Thymus (tissue), 11 donors: ENCODE data around the gene PARD6B. TPM values are rescaled to one million over a fixed set of nuclear protein-coding genes. Genes with fewer than 3 reads are reported as not detected.
"Not testable (repeated sequence)": the region's sequence is repeated elsewhere in the genome, so short reads cannot be mapped to it uniquely, and the experiment has no call there.

ENCODE experiments used
- DNase-seq, 9 donors: peaks; one replicate each; pipeline ENCODE4 v3.0.0-alpha.2; 2013; ENCODE audit warnings: low spot score in 9 of 9, low read depth in 6 of 9, missing footprints in 1 of 9
- H3K27ac ChIP-seq, 2 donors: one replicate each; pipeline ENCODE4 v1.5.1; 2013; ENCODE audit warnings: control low read depth in 1 of 2, low read depth in 1 of 2, low read length in 1 of 2, mild to moderate bottlenecking in 1 of 2, moderate library complexity in 1 of 2
- H3K27me3 ChIP-seq, 2 donors: one replicate each; pipeline ENCODE4 v1.5.1; 2013; ENCODE audit warnings: low read length in 1 of 2; ENCODE audit not compliant: control insufficient read depth in 2 of 2, insufficient read depth in 1 of 2
- H3K36me3 ChIP-seq, 2 donors: one replicate each; pipeline ENCODE4 v1.5.1; 2013; ENCODE audit warnings: low read length in 1 of 2, mild to moderate bottlenecking in 1 of 2, moderate library complexity in 1 of 2; ENCODE audit not compliant: control insufficient read depth in 2 of 2, insufficient read depth in 2 of 2
- H3K4me1 ChIP-seq, 2 donors: one replicate each; pipeline ENCODE4 v1.5.1; 2013; ENCODE audit warnings: low read length in 2 of 2; ENCODE audit not compliant: control insufficient read depth in 2 of 2, insufficient read depth in 2 of 2
- H3K4me3 ChIP-seq, 2 donors: one replicate each; pipeline ENCODE4 v1.5.1; 2013; ENCODE audit warnings: low read length in 2 of 2, control low read depth in 1 of 2, mild to moderate bottlenecking in 1 of 2
- H3K9me3 ChIP-seq, 2 donors: one replicate each; pipeline ENCODE4 v1.5.1; 2013; ENCODE audit warnings: low read length in 1 of 2, mild to moderate bottlenecking in 1 of 2; ENCODE audit not compliant: control insufficient read depth in 2 of 2, insufficient read depth in 1 of 2
- WGBS: extraction: QIAGEN DNeasy Blood & Tissue Kit; methylation state at CpG from one replicate; pipeline ENCODE4 v1.1.7; 2013; 5-methylcytosine and 5-hydroxymethylcytosine counted together
- polyA plus RNA-seq: library from polyadenylated mRNA; stranded (reverse); fragments of 200-250 nt; gene quantifications from one replicate; pipeline ENCODE4 v1.2.3, GENCODE V29; 2013
- total RNA-seq: library from RNA; stranded (reverse); fragments of 120-200 nt; gene quantifications from one replicate; pipeline ENCODE4 v1.2.4, GENCODE V29; 2013
- donor health status: healthy.

PARD6B gene
- total and polyA plus RNA-seq, 2 donors, result 3.1 to 3.7 TPM

- Histone ChIP-seq H3K4me3 (no peak overlapping the region), H3K9me3 (no peaks in the 10 kb centered on the region), H3K27ac (no peak overlapping the region), H3K27me3 (peaks cover 0 to 6% of the 10 kb centered on the region in 2 donors), H3K36me3 (no peaks in the 10 kb centered on the region), H3K4me1 (peaks cover 0 to 10% of the 10 kb centered on the region in 2 donors)
- no peak for DNase-seq
- 86% methylated on average over 18 of the region's 18 CpGs for WGBS
These were observed 56.9 kb downstream of the PARD6B start for GRCh38 chr20:50788045-50788991.

DNA sequence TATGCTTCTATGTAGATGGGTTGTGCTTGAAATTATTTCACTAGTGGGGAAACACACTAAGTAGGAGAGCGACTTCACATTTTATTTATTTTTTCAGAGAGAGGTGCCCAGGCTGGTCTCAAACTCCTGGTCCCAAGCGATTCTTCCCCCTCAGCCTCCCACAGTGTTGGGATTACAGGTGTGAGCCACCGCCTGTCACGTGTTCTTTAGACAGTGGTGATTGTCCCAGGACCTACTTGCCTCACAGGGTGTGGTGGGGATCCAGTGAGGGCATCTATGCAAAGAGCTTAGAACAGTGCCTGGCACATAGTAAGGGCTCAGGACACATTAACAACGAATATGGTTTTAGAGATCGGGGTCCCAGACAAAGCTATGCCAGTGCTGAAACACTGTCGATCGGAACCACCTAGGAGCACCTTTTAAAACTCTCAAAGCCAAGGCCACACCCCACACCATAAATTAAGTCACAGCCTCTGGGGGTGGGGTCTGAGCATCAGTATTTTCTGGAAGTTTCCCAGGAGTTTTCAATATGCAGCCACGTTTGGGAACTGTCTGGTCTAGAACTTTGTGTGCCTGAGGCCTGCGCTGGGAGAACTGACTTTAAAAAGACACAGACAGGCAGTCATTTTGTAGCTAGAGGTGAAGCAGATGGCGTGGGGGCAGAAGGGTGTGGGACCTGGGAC, 58.7 kb downstream of the PARD6B start:
- Histone ChIP-seq H3K36me3 (no peaks in the 10 kb centered on the region), H3K9me3 (no peaks in the 10 kb centered on the region), H3K27me3 (peaks cover 6 to 21% of the 10 kb centered on the region in 2 donors), H3K27ac (peak overlapping the region in 1 of 2 donors; percentile 17), H3K4me1 (peaks cover 0 to 18% of the 10 kb centered on the region in 2 donors), H3K4me3 (no peak overlapping the region)
- 91% methylated on average over 11 of the region's 11 CpGs for WGBS
- DNase-seq, result no peak

- peak overlapping the region in 1 of 2 donors; percentile 25 for H3K4me3 ChIP-seq
These were observed 59.4 kb downstream of the PARD6B start for GRCh38 chr20:50790651-50791277.

GRCh38 chr20:50792708-50793574, 61.6 kb downstream of the PARD6B start:
- Histone ChIP-seq H3K36me3 (no peaks in the 10 kb centered on the region), H3K4me1 (peaks cover 4 to 23% of the 10 kb centered on the region in 2 donors), H3K27ac (no peak overlapping the region), H3K9me3 (no peaks in the 10 kb centered on the region), H3K4me3 (no peak overlapping the region), H3K27me3 (peaks cover 6 to 23% of the 10 kb centered on the region in 2 donors)
- 92% methylated on average over 14 of the region's 14 CpGs for WGBS
- no peak for DNase-seq

More at GRCh38 chr20:50790651-50791277, 59.4 kb downstream of the PARD6B start:
- 24% methylated on average over 23 of the region's 23 CpGs for WGBS
- Histone ChIP-seq H3K9me3 (no peaks in the 10 kb centered on the region), H3K36me3 (no peaks in the 10 kb centered on the region), H3K27me3 (peaks cover 6 to 23% of the 10 kb centered on the region in 2 donors), H3K4me1 (peaks cover 2 to 21% of the 10 kb centered on the region in 2 donors), H3K27ac (peak overlapping the region; percentile 83 to 86)
- peak in 8 of 9 donors; percentile 59 to 89 (median 76) for DNase-seq

DNA sequence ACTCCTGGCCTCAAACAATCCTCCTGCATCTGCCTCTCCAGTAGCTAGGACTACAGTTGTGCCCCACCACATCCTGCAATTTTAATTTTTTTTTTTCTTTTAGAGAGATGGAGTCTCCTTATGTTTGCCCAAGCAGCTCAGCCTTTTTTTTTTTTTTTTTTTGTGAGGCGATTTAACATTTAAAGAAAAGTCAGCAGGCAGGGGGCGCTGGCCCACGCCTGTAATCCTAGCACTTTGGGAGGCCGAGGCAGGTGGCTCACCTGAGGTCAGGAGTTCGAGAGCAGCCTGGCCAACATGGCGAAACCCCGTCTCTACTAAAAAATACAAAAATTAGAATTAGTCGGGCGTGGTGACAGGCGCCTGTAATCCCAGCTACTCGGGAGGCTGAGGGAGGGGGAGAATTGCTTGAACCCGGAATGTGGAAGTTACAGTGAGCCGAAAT, 62.2 kb downstream of the PARD6B start:
- 70% methylated on average over 13 of the region's 13 CpGs for WGBS
- not testable (repeated sequence) for H3K27ac ChIP-seq, H3K9me3 ChIP-seq, H3K4me3 ChIP-seq, H3K36me3 ChIP-seq
- peak in 2 of 9 donors; percentile 26 to 49 for DNase-seq
- peaks cover 4 to 23% of the 10 kb centered on the region in 2 donors for H3K4me1 ChIP-seq
- H3K27me3 ChIP-seq, result peaks cover 6 to 23% of the 10 kb centered on the region in 2 donors

DNA sequence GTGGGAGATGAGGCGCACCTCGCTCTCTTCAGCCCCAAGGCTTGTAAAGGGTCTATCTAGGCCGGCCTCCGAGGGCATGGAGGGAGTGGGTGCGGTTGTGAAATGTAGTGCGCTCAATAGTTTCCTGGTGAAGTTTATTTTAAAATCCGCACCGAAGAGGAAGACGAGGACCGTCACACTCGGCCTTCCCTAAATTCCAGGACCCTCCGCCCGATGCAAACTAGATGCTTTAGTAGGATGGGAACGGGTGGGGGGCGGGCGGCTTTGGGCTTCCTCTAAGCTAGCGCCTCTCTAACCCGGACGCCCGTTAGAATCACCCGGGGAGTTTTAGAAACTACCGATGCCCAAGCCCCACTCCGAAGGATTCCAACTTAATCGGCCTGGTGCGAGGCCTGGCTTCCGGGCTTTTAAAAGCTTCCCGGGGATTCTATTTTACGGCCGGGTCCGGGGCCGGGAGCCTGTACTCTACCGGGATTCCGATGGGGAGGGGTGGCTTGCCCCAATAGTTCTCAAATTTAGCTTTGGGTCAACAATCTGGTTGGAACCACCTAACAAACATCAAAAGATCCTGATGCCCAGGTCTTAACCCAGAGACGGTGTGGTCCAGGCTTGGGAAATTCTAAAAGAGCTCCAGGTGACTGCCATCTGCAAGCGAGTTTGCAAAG, 62.9 kb downstream of the PARD6B start:
- Histone ChIP-seq H3K27ac (peak overlapping the region in 1 of 2 donors; percentile 52), H3K4me3 (peak overlapping the region; percentile 26 to 86), H3K4me1 (peaks cover 4 to 23% of the 10 kb centered on the region in 2 donors), H3K9me3 (no peaks in the 10 kb centered on the region), H3K36me3 (no peaks in the 10 kb centered on the region), H3K27me3 (peaks cover 6 to 23% of the 10 kb centered on the region in 2 donors)
- 5% methylated on average over 35 of the region's 35 CpGs for WGBS
- DNase-seq, result peak in 1 of 9 donors; percentile 19

DNA sequence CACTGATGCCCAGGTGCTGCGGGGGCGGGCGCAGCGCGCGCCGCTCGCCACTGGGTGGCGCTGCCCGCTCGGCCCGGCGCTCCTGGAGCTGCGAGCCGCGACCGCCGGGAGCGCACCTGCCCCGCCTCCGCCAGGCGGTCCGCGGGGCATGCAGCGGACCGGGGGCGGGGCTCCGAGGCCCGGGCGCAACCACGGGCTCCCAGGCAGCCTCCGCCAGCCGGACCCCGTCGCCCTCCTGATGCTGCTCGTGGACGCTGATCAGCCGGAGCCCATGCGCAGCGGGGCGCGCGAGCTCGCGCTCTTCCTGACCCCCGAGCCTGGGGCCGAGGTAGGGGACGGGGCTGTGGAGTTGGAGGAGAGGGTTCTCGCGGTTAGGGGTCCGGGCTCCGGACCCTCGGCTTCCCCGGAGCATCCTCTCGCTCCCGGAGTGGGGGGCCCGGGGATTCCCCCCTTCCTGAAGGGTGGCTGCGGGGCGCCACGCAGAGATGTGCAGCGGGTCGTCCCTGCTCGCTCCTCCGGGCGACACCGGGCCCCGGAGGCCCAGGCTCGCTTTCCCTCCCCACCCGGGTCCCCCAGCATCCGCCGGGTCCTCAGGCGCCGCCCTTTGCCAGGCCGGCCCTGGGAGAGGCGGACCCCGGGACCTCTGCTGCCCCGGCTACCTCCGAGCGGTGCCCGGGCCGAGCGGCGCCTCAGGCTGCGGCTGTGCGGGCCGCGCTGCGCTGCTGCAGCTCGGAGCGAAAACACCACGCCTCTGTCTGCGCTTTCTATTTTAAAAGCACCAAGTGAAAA, 63.7 kb downstream of the PARD6B start, which contains the start of gene BCAS4:
Gene BCAS4, plus strand, starts transcription at position 216 of the 789 bp plus-strand sequence. Its CDS starts 23 bp downstream, at position 239.
- Histone ChIP-seq H3K4me1 (peaks cover 4 to 22% of the 10 kb centered on the region in 2 donors), H3K27ac (peak within 1 kb of the TSS in 1 of 2 donors; percentile 84), H3K4me3 (peak within 1 kb of the TSS; percentile 62 to 86), H3K36me3 (no peaks in the 10 kb centered on the region), H3K9me3 (no peaks in the 10 kb centered on the region), H3K27me3 (peaks cover 6 to 23% of the 10 kb centered on the region in 2 donors)
- under 1% methylated on average over 92 of the region's 92 CpGs for WGBS
- DNase-seq, result peak in 8 of 9 donors; percentile 56 to 90 (median 81)
